Mammary epithelial cell (primary cell): ENCODE results near the gene LMAN2L.

ENCODE experiments used
- EZH2 ChIP-seq: IDR thresholded peaks from 2 replicates; pipeline ENCODE4 v1.6.1; 2012; ENCODE audit warnings: low read length, inconsistent platforms, borderline replicate concordance
- TF ChIP-seq, protein P1 (sequence below), 2 donors: IDR thresholded peaks in 1 of 2; conservative IDR thresholded peaks in 1 of 2; 2 replicates each; pipeline ENCODE4 v1.5.1; 2011 to 2012; ENCODE audit warnings: inconsistent platforms in 2 of 2, low read length in 2 of 2, mild to moderate bottlenecking in 2 of 2, control low read depth in 1 of 2, low read depth in 1 of 2; ENCODE audit not compliant: insufficient read depth in 1 of 2; ENCODE audit errors: extremely low read depth in 1 of 2

GRCh38 chr2:96730212-96730611, 9.7 kb downstream of the LMAN2L start:
- TF ChIP-seq, protein P1, sequence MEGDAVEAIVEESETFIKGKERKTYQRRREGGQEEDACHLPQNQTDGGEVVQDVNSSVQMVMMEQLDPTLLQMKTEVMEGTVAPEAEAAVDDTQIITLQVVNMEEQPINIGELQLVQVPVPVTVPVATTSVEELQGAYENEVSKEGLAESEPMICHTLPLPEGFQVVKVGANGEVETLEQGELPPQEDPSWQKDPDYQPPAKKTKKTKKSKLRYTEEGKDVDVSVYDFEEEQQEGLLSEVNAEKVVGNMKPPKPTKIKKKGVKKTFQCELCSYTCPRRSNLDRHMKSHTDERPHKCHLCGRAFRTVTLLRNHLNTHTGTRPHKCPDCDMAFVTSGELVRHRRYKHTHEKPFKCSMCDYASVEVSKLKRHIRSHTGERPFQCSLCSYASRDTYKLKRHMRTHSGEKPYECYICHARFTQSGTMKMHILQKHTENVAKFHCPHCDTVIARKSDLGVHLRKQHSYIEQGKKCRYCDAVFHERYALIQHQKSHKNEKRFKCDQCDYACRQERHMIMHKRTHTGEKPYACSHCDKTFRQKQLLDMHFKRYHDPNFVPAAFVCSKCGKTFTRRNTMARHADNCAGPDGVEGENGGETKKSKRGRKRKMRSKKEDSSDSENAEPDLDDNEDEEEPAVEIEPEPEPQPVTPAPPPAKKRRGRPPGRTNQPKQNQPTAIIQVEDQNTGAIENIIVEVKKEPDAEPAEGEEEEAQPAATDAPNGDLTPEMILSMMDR (conservative IDR thresholded peaks at IDR 0.05 in 1 of 2, IDR thresholded peaks at IDR 0.05 in 1 of 2; ENCODE audit: extremely low read depth in 1 of 2, insufficient read depth in 1 of 2, low read depth in 1 of 2, low read length in 2 of 2) = no peak
- TF ChIP-seq EZH2 = no peak
